K562 (cell line): ENCODE data around the gene PRR15L. TPM values are rescaled to one million over a fixed set of nuclear protein-coding genes. Genes with fewer than 3 reads are reported as not detected.

Experiments used
- ARNT ChIP-seq, 2 experiments: fragments of 450-650 bp; IDR thresholded peaks; 2 replicates each; pipeline ENCODE4 v1.6.1; 2016; ENCODE audit warnings: mild to moderate bottlenecking in 1 of 2
- CREB3 ChIP-seq: fragments of 450-650 bp; conservative IDR thresholded peaks from 2 replicates; pipeline ENCODE4 v1.6.1; 2016; ENCODE audit warnings: missing genetic modification characterization, low read depth, mild to moderate bottlenecking, missing compliant biosample characterization, moderate library complexity
- FOXP1 ChIP-seq: sonication (generic); formaldehyde crosslinking; IDR thresholded peaks from 2 replicates; pipeline ENCODE4 v1.8.0; 2022; ENCODE audit warnings: mild to moderate bottlenecking, missing genetic modification reagents
- GABPB1 ChIP-seq: sonication (generic); formaldehyde crosslinking; IDR thresholded peaks from 2 replicates; pipeline ENCODE4 v1.8.0; 2022; ENCODE audit warnings: mild to moderate bottlenecking, missing genetic modification reagents
- HLTF ChIP-seq: fragments of 450-650 bp; IDR thresholded peaks from 2 replicates; pipeline ENCODE4 v1.6.1; 2016
- LEF1 ChIP-seq: fragments of 450-650 bp; IDR thresholded peaks from 2 replicates; pipeline ENCODE4 v1.6.1; 2016; ENCODE audit warnings: mild to moderate bottlenecking
- MNT ChIP-seq, 2 experiments: fragments of 450-650 bp; conservative IDR thresholded peaks; 2 replicates each; pipeline ENCODE4 v1.6.1; 2017; ENCODE audit warnings: mild to moderate bottlenecking in 2 of 2, moderate library complexity in 2 of 2
- MYBL2 ChIP-seq, 2 experiments: fragments of 450-650 bp in 1 of 2; sonication (generic) in 1 of 2; formaldehyde crosslinking in 1 of 2; IDR thresholded peaks; 2 replicates each; pipeline versions ENCODE4 v1.6.1 to v1.8.1; 2017 to 2022; ENCODE audit warnings: borderline replicate concordance in 1 of 2, inconsistent platforms in 1 of 2, low read depth in 1 of 2, mild to moderate bottlenecking in 1 of 2, missing genetic modification reagents in 1 of 2, moderate library complexity in 1 of 2
- NCOA1 ChIP-seq: fragments of 450-650 bp; IDR thresholded peaks from 2 replicates; pipeline ENCODE4 v1.6.1; 2016; ENCODE audit warnings: low read depth
- NCOA6 ChIP-seq: fragments of 450-650 bp; IDR thresholded peaks from 2 replicates; pipeline ENCODE4 v1.6.1; 2017; ENCODE audit warnings: mild to moderate bottlenecking
- SAP30 ChIP-seq: fragments of 200-600 bp; sonication (generic); IDR thresholded peaks from 2 replicates; pipeline ENCODE4 v1.6.1; 2012; ENCODE audit warnings: borderline replicate concordance, low read depth, mild to moderate bottlenecking, moderate library complexity, low read length, control low read depth, inconsistent platforms; ENCODE audit not compliant: insufficient read depth, poor library complexity, severe bottlenecking
- SETDB1 ChIP-seq: IDR thresholded peaks from one replicate; pipeline ENCODE4 v1.6.1; 2012; ENCODE audit warnings: low read length, control low read depth, inconsistent platforms
- SIN3B ChIP-seq: fragments of 450-650 bp; IDR thresholded peaks from 2 replicates; pipeline ENCODE4 v1.6.1; 2017; ENCODE audit warnings: low read depth, mild to moderate bottlenecking, moderate library complexity
- SNAPC5 ChIP-seq: fragments of 250-450 bp; sonication (Bioruptor Pico); IDR thresholded peaks from 2 replicates; pipeline ENCODE4 v1.8.0; 2021; ENCODE audit warnings: moderate library complexity, mild to moderate bottlenecking, inconsistent platforms
- TAF9B ChIP-seq: fragments of 450-650 bp; IDR thresholded peaks from 2 replicates; pipeline ENCODE4 v1.6.1; 2018; ENCODE audit warnings: mild to moderate bottlenecking; ENCODE audit not compliant: partially characterized antibody
- ZBTB17 ChIP-seq: fragments of 450-650 bp; formaldehyde crosslinking; IDR thresholded peaks from 2 replicates; pipeline ENCODE4 v1.4.0; 2020; ENCODE audit warnings: mild to moderate bottlenecking
- ZNF561 ChIP-seq: fragments of 450-650 bp; formaldehyde crosslinking; conservative IDR thresholded peaks from 2 replicates; pipeline ENCODE4 v1.4.0; 2020; ENCODE audit warnings: mild to moderate bottlenecking, moderate library complexity
- ZNF589 ChIP-seq: fragments of 200-800 bp; sonication (Bioruptor generic); IDR thresholded peaks from 2 replicates; pipeline ENCODE4 v1.6.1; 2016; ENCODE audit warnings: low read depth, missing genetic modification characterization, missing compliant biosample characterization
- ZNF717 ChIP-seq: fragments of 250-450 bp; sonication (Bioruptor Pico); IDR thresholded peaks from 2 replicates; pipeline ENCODE4 v1.5.0; 2021
- ZNF778 ChIP-seq: fragments of 450-650 bp; formaldehyde crosslinking; IDR thresholded peaks from 2 replicates; pipeline ENCODE4 v1.4.0; 2020; ENCODE audit warnings: mild to moderate bottlenecking, moderate library complexity
- polyA plus RNA-seq, 8 experiments: library from polyadenylated mRNA; depleted of rRNA in 4 of 8; stranded (reverse) in 5 of 8; unstranded in 3 of 8; fragments of >200 nt; fragmentation: Nextera tagmentation in 2 of 8; fragmentation: Illumina TruSeq in 1 of 8; extraction: Ambion mirVana in 2 of 8; extraction: Trizol in 1 of 8; gene quantifications; 2 replicates each; pipeline versions ENCODE4 v1.2.1 to v1.2.3, GENCODE V29; 2011 to 2014; ENCODE audit warnings: inconsistent platforms in 1 of 8, missing spikeins in 1 of 8
- total RNA-seq, 7 experiments: library from RNA; depleted of rRNA in 6 of 7; stranded (reverse); fragments of >200 nt in 6 of 7; fragmentation: Illumina TruSeq in 2 of 7; extraction: Trizol in 2 of 7; gene quantifications; 2 replicates each; pipeline versions ENCODE4 v1.2.1 to v1.2.3, GENCODE V29; 2011 to 2021; ENCODE audit warnings: low replicate concordance in 1 of 7
- TF ChIP-seq, protein P1 (sequence below): fragments of 250-450 bp; sonication (Bioruptor Pico); IDR thresholded peaks from 2 replicates; pipeline ENCODE4 v1.4.0; 2020; ENCODE audit warnings: mild to moderate bottlenecking, moderate library complexity

Gene PRR15L
- total and polyA plus RNA-seq, 9 of the 15 experiments (the other 6 are each of a cell fraction or from before 2014, with no cell fraction given): 0.03 TPM; not detected in 8

- TF ChIP-seq SIN3B (no peak), MNT (conservative IDR thresholded peaks at IDR 0.05) (peak in 1 of 2 experiments; percentile 53; a peak in 1 of 4 replicates), GABPB1 (0 out of 2 replicates have a peak, but pooled peaks have one; percentile 30), FOXP1 (CRISPR knock-in tag) (no peak), LEF1 (0 out of 2 replicates have a peak, but pooled peaks have one; percentile 10), SETDB1 (no peak), SAP30 (no peak), ZNF778 (CRISPR knock-in tag) (no peak), ZBTB17 (CRISPR knock-in tag) (no peak), NCOA1 (no peak), ZNF717 (CRISPR knock-in tag) (no peak), NCOA6 (no peak), ZNF561 (CRISPR knock-in tag) (no peak), CREB3 (tag) (peak; percentile 43; the same call in 1 of the 2 replicates), MYBL2 (IDR thresholded peaks at IDR 0.05; ENCODE audit: low read depth) (no peak), MYBL2 (CRISPR knock-in tag; IDR thresholded peaks at IDR 0.05; ENCODE audit: borderline replicate concordance) (no peak), SNAPC5 (CRISPR knock-in tag) (no peak), HLTF (0 out of 2 replicates have a peak, but pooled peaks have one; percentile 53), ZNF589 (CRISPR knock-in tag) (0 out of 2 replicates have a peak, but pooled peaks have one; percentile 59), TAF9B (peak; percentile 52), ARNT (IDR thresholded peaks at IDR 0.05) (no peak)
- TF ChIP-seq, protein P1, sequence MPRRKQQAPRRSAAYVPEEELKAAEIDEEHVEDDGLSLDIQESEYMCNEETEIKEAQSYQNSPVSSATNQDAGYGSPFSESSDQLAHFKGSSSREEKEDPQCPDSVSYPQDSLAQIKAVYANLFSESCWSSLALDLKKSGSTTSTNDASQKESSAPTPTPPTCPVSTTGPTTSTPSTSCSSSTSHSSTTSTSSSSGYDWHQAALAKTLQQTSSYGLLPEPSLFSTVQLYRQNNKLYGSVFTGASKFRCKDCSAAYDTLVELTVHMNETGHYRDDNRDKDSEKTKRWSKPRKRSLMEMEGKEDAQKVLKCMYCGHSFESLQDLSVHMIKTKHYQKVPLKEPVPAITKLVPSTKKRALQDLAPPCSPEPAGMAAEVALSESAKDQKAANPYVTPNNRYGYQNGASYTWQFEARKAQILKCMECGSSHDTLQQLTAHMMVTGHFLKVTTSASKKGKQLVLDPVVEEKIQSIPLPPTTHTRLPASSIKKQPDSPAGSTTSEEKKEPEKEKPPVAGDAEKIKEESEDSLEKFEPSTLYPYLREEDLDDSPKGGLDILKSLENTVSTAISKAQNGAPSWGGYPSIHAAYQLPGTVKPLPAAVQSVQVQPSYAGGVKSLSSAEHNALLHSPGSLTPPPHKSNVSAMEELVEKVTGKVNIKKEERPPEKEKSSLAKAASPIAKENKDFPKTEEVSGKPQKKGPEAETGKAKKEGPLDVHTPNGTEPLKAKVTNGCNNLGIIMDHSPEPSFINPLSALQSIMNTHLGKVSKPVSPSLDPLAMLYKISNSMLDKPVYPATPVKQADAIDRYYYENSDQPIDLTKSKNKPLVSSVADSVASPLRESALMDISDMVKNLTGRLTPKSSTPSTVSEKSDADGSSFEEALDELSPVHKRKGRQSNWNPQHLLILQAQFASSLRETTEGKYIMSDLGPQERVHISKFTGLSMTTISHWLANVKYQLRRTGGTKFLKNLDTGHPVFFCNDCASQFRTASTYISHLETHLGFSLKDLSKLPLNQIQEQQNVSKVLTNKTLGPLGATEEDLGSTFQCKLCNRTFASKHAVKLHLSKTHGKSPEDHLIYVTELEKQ (CRISPR knock-in tag): no peak
Measured at GRCh38 chr17:48002266-48002915, 44.7 kb upstream of the PRR15L start (continued).
